Keratinocyte (primary cell): ENCODE measurements around the gene ZNF385A.

Experiments
- CTCF ChIP-seq, 3 experiments: IDR thresholded peaks in 1 of 3; conservative IDR thresholded peaks in 1 of 3; optimal IDR thresholded peaks in 1 of 3; 2 replicates in 2 of 3; 3 replicates in 1 of 3; pipeline versions ENCODE3 to v1.5.1; 2011; ENCODE audit warnings: low read length in 3 of 3, mild to moderate bottlenecking in 3 of 3, moderate library complexity in 2 of 3, control low read depth in 1 of 3, inconsistent platforms in 1 of 3; ENCODE audit not compliant: insufficient read depth in 2 of 3; ENCODE audit errors: extremely low read depth in 1 of 3
- EZH2 ChIP-seq: IDR thresholded peaks from one replicate; pipeline ENCODE4 v1.6.1; 2012; ENCODE audit warnings: inconsistent platforms, mild to moderate bottlenecking, low read length, moderate library complexity

GRCh38 chr12:54392485-54393206, 8.1 kb upstream of the ZNF385A start:
- TF ChIP-seq CTCF (optimal IDR thresholded peaks at IDR 0.05 in 1 of 3, IDR thresholded peaks at IDR 0.05 in 1 of 3, conservative IDR thresholded peaks at IDR 0.05 in 1 of 3; ENCODE audit: extremely low read depth in 1 of 3, insufficient read depth in 2 of 3, low read length in 3 of 3) = no peak
- TF ChIP-seq EZH2 = no peak
